ENCODE results near the gene UBA7. TPM values are rescaled to one million over a fixed set of nuclear protein-coding genes. Genes with fewer than 3 reads are reported as not detected.

Gene UBA7
- total and polyA plus RNA-seq, 2 experiments from 2014 or later = 0.14 to 0.50 TPM

DNA sequence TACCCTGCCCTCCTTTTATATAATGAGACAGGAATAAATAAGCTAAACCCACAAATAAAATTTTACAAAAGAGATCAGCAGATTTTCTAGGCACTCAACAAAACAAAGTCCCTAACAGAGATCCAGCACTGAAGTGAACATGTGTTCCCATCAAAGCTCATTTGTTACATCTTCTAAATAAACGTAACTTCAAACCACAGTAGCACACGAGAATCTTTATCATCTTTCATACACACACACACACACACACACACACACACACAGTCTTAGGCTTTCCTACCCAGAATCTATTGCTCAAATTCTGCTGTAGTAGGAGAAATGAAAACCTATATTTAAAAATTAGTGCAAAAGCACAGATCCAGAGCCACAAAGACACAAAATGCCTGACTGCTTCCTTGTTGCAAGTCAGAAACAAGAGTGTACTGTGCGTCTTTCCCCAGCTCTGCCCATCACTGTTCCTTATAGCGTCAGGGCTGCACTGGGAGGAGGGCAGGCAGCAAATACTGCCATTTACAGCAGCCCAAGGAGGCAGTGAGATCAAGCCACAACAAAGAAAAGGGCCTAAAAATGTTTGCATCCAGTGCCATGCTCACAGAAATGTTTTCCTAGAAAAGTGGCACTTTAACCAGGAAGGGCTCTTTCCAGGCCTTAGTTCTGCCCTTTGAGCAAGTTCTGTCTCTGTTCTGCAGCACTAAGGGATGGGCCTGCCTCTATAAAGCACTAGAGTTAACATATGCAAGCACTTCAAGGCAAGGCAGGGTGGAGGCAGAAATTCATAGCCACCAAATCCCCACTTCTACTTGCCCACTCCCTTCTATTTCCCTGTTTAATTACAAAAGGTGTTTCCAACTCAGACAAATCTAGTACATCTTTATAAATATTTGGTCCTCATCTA lies 33.4 kb downstream of the UBA7 start (continued):
- TF ChIP-seq, protein P1, sequence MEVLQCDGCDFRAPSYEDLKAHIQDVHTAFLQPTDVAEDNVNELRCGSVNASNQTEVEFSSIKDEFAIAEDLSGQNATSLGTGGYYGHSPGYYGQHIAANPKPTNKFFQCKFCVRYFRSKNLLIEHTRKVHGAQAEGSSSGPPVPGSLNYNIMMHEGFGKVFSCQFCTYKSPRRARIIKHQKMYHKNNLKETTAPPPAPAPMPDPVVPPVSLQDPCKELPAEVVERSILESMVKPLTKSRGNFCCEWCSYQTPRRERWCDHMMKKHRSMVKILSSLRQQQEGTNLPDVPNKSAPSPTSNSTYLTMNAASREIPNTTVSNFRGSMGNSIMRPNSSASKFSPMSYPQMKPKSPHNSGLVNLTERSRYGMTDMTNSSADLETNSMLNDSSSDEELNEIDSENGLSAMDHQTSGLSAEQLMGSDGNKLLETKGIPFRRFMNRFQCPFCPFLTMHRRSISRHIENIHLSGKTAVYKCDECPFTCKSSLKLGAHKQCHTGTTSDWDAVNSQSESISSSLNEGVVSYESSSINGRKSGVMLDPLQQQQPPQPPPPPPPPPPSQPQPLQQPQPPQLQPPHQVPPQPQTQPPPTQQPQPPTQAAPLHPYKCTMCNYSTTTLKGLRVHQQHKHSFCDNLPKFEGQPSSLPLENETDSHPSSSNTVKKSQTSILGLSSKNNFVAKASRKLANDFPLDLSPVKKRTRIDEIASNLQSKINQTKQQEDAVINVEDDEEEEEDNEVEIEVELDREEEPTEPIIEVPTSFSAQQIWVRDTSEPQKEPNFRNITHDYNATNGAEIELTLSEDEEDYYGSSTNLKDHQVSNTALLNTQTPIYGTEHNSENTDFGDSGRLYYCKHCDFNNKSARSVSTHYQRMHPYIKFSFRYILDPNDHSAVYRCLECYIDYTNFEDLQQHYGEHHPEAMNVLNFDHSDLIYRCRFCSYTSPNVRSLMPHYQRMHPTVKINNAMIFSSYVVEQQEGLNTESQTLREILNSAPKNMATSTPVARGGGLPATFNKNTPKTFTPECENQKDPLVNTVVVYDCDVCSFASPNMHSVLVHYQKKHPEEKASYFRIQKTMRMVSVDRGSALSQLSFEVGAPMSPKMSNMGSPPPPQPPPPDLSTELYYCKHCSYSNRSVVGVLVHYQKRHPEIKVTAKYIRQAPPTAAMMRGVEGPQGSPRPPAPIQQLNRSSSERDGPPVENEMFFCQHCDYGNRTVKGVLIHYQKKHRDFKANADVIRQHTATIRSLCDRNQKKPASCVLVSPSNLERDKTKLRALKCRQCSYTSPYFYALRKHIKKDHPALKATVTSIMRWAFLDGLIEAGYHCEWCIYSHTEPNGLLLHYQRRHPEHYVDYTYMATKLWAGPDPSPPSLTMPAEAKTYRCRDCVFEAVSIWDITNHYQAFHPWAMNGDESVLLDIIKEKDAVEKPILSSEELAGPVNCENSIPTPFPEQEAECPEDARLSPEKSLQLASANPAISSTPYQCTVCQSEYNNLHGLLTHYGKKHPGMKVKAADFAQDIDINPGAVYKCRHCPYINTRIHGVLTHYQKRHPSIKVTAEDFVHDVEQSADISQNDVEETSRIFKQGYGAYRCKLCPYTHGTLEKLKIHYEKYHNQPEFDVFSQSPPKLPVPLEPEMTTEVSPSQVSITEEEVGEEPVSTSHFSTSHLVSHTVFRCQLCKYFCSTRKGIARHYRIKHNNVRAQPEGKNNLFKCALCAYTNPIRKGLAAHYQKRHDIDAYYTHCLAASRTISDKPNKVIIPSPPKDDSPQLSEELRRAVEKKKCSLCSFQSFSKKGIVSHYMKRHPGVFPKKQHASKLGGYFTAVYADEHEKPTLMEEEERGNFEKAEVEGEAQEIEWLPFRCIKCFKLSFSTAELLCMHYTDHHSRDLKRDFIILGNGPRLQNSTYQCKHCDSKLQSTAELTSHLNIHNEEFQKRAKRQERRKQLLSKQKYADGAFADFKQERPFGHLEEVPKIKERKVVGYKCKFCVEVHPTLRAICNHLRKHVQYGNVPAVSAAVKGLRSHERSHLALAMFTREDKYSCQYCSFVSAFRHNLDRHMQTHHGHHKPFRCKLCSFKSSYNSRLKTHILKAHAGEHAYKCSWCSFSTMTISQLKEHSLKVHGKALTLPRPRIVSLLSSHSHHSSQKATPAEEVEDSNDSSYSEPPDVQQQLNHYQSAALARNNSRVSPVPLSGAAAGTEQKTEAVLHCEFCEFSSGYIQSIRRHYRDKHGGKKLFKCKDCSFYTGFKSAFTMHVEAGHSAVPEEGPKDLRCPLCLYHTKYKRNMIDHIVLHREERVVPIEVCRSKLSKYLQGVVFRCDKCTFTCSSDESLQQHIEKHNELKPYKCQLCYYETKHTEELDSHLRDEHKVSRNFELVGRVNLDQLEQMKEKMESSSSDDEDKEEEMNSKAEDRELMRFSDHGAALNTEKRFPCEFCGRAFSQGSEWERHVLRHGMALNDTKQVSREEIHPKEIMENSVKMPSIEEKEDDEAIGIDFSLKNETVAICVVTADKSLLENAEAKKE (CRISPR knock-in tag; IDR thresholded peaks at IDR 0.05) = no peak

GRCh38 chr3:49779358-49780079 lies 34.2 kb downstream of the UBA7 start:
- Histone ChIP-seq H2AFZ (no peak overlapping the region), H4K20me1 (replicated peaks; ENCODE audit: insufficient read depth) (peaks cover 35% of the 10 kb centered on the region), H3K4me2 (no peak overlapping the region), H3K27me3 (ENCODE audit: insufficient read depth) (no peaks in the 10 kb centered on the region), H3K9me2 (ENCODE audit: insufficient read depth) (no peaks in the 10 kb centered on the region), H3K79me2 (replicated peaks; ENCODE audit: insufficient read depth) (peaks cover 100% of the 10 kb centered on the region), H3K4me3 (no peak overlapping the region), H3K4me1 (ENCODE audit: insufficient read depth) (no peaks in the 10 kb centered on the region), H3K27ac (ENCODE audit: low read depth) (no peak overlapping the region), H3F3A (replicated peaks; ENCODE audit: low read depth) (0 out of 2 replicates have a peak, but pooled peaks cover 3% of the 10 kb centered on the region), H3K36me3 (ENCODE audit: insufficient read depth) (peaks cover 13% of the 10 kb centered on the region)
- no peaks in the 10 kb centered on the region for H3K27me3 Mint-ChIP-seq (ENCODE audit: insufficient read depth, low read depth, poor library complexity)
- ATAC-seq (no peak), DNase-seq (ENCODE audit: low spot score) (no peak)
- TF ChIP-seq, protein P2, sequence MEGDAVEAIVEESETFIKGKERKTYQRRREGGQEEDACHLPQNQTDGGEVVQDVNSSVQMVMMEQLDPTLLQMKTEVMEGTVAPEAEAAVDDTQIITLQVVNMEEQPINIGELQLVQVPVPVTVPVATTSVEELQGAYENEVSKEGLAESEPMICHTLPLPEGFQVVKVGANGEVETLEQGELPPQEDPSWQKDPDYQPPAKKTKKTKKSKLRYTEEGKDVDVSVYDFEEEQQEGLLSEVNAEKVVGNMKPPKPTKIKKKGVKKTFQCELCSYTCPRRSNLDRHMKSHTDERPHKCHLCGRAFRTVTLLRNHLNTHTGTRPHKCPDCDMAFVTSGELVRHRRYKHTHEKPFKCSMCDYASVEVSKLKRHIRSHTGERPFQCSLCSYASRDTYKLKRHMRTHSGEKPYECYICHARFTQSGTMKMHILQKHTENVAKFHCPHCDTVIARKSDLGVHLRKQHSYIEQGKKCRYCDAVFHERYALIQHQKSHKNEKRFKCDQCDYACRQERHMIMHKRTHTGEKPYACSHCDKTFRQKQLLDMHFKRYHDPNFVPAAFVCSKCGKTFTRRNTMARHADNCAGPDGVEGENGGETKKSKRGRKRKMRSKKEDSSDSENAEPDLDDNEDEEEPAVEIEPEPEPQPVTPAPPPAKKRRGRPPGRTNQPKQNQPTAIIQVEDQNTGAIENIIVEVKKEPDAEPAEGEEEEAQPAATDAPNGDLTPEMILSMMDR (conservative IDR thresholded peaks at IDR 0.05; ENCODE audit: low read depth in 2 of 2) = no peak
- TF ChIP-seq, protein P1 (CRISPR knock-in tag; IDR thresholded peaks at IDR 0.05) = no peak
- no peaks in the 10 kb centered on the region for H3K9me3 Mint-ChIP-seq
- H3K36me3 Mint-ChIP-seq (ENCODE audit: low read depth) = peaks cover 28% of the 10 kb centered on the region
- H3K4me1 Mint-ChIP-seq = no peaks in the 10 kb centered on the region
- no peak overlapping the region for H3K27ac Mint-ChIP-seq
- H3K4me3 Mint-ChIP-seq = no peak overlapping the region

Measured in GM23338 (cell line).